ENCODE data around the gene LRRK2.

Gene LRRK2

GRCh38 chr12:40342010-40342409, 117.2 kb downstream of the LRRK2 start:
- Histone ChIP-seq H3K9me3 (ENCODE audit: insufficient read depth, low read length) (no peaks in the 10 kb centered on the region), H2AFZ (ENCODE audit: low read depth, low read length) (no peak overlapping the region), H3K4me3 (ENCODE audit: low read length) (no peak overlapping the region), H3K4me1 (ENCODE audit: low read length) (no peaks in the 10 kb centered on the region), H3K4me2 (ENCODE audit: low read length) (no peak overlapping the region), H3K9ac (ENCODE audit: low read length) (no peak overlapping the region), H3K36me3 (replicated peaks; ENCODE audit: low read depth, low read length) (no peaks in the 10 kb centered on the region), H3K27ac (ENCODE audit: low read length) (no peak overlapping the region), H4K20me1 (ENCODE audit: insufficient read depth, low read length) (no peaks in the 10 kb centered on the region), H3K27me3 (ENCODE audit: low read depth, low read length) (no peaks in the 10 kb centered on the region), H3K79me2 (ENCODE audit: low read length) (no peaks in the 10 kb centered on the region)
- no peak for TF ChIP-seq EZH2phosphoT487 (IDR thresholded peaks at IDR 0.05; ENCODE audit: low read depth)
- no peak for TF ChIP-seq CTCF (IDR thresholded peaks at IDR 0.05; ENCODE audit: low read depth, low read length)

GRCh38 chr12:40343124-40343523, 118.3 kb downstream of the LRRK2 start:
- no peak overlapping the region for H3K27ac ChIP-seq (ENCODE audit: low read length)
- TF ChIP-seq EZH2phosphoT487 (IDR thresholded peaks at IDR 0.05; ENCODE audit: low read depth) (no peak), CTCF (IDR thresholded peaks at IDR 0.05; ENCODE audit: low read depth, low read length) (no peak)
- no peak overlapping the region for H3K4me2 ChIP-seq (ENCODE audit: low read length)
- no peaks in the 10 kb centered on the region for H3K27me3 ChIP-seq (ENCODE audit: low read depth, low read length)
- H2AFZ ChIP-seq (ENCODE audit: low read depth, low read length) = no peak overlapping the region
- no peak overlapping the region for H3K9ac ChIP-seq (ENCODE audit: low read length)
- no peaks in the 10 kb centered on the region for H3K36me3 ChIP-seq (replicated peaks; ENCODE audit: low read depth, low read length)
- no peaks in the 10 kb centered on the region for H3K4me1 ChIP-seq (ENCODE audit: low read length)
- H3K9me3 ChIP-seq (ENCODE audit: insufficient read depth, low read length) = no peaks in the 10 kb centered on the region
- H4K20me1 ChIP-seq (ENCODE audit: insufficient read depth, low read length) = no peaks in the 10 kb centered on the region
- H3K79me2 ChIP-seq (ENCODE audit: low read length) = no peaks in the 10 kb centered on the region
- H3K4me3 ChIP-seq (ENCODE audit: low read length) = no peak overlapping the region

- Histone ChIP-seq H4K20me1 (ENCODE audit: insufficient read depth, low read length) (no peaks in the 10 kb centered on the region), H3K79me2 (ENCODE audit: low read length) (no peaks in the 10 kb centered on the region), H3K27ac (ENCODE audit: low read length) (no peak overlapping the region), H3K9me3 (ENCODE audit: insufficient read depth, low read length) (no peaks in the 10 kb centered on the region), H3K4me3 (ENCODE audit: low read length) (no peak overlapping the region), H3K36me3 (replicated peaks; ENCODE audit: low read depth, low read length) (no peaks in the 10 kb centered on the region), H3K27me3 (ENCODE audit: low read depth, low read length) (no peaks in the 10 kb centered on the region), H3K4me1 (ENCODE audit: low read length) (no peaks in the 10 kb centered on the region), H2AFZ (ENCODE audit: low read depth, low read length) (no peak overlapping the region), H3K9ac (ENCODE audit: low read length) (no peak overlapping the region), H3K4me2 (ENCODE audit: low read length) (no peak overlapping the region)
- no peak for TF ChIP-seq EZH2phosphoT487 (IDR thresholded peaks at IDR 0.05; ENCODE audit: low read depth)
- no peak for TF ChIP-seq CTCF (IDR thresholded peaks at IDR 0.05; ENCODE audit: low read depth, low read length)
These were observed 119.5 kb downstream of the LRRK2 start for GRCh38 chr12:40344312-40344711.

- TF ChIP-seq EZH2phosphoT487 (IDR thresholded peaks at IDR 0.05; ENCODE audit: low read depth) (no peak), CTCF (IDR thresholded peaks at IDR 0.05; ENCODE audit: low read depth, low read length) (no peak)
- Histone ChIP-seq H4K20me1 (ENCODE audit: insufficient read depth, low read length) (no peaks in the 10 kb centered on the region), H3K27ac (ENCODE audit: low read length) (no peak overlapping the region), H3K79me2 (ENCODE audit: low read length) (no peaks in the 10 kb centered on the region), H3K9me3 (ENCODE audit: insufficient read depth, low read length) (no peaks in the 10 kb centered on the region), H3K9ac (ENCODE audit: low read length) (no peak overlapping the region), H2AFZ (ENCODE audit: low read depth, low read length) (no peak overlapping the region), H3K36me3 (replicated peaks; ENCODE audit: low read depth, low read length) (no peaks in the 10 kb centered on the region), H3K4me2 (ENCODE audit: low read length) (no peak overlapping the region), H3K4me3 (ENCODE audit: low read length) (no peak overlapping the region), H3K4me1 (ENCODE audit: low read length) (no peaks in the 10 kb centered on the region), H3K27me3 (ENCODE audit: low read depth, low read length) (no peaks in the 10 kb centered on the region)
These were observed 127.2 kb downstream of the LRRK2 start for GRCh38 chr12:40351976-40352375.
